CD14-positive monocyte (primary cell): ENCODE results near the gene DHODH. TPM values are rescaled to one million over a fixed set of nuclear protein-coding genes. Genes with fewer than 3 reads are reported as not detected.

Source experiments
- DNase-seq, 3 donors: peaks; one replicate each; pipeline ENCODE4 v3.0.0-alpha.2; 2011 to 2022
- H2AFZ ChIP-seq: 2 replicates; pipeline ENCODE4 v1.6.0; 2012; ENCODE audit warnings: mild to moderate bottlenecking, low read depth, low read length, inconsistent platforms; ENCODE audit not compliant: insufficient read depth, poor library complexity, severe bottlenecking
- H3K27ac ChIP-seq, 2 donors: 1 replicate in 1 of 2; 2 replicates in 1 of 2; pipeline ENCODE4 v1.5.1; 2012 to 2013; ENCODE audit warnings: low read length in 2 of 2, control low read depth in 1 of 2, inconsistent platforms in 1 of 2, low read depth in 1 of 2, mild to moderate bottlenecking in 1 of 2
- H3K27me3 ChIP-seq, 2 donors: one replicate each; pipeline versions ENCODE4 v1.6.0 to v1.6.1; 2011 to 2013; ENCODE audit warnings: low read length in 2 of 2; ENCODE audit not compliant: control insufficient read depth in 2 of 2, insufficient read depth in 2 of 2
- H3K36me3 ChIP-seq, 2 donors: replicated peaks in 1 of 2; 1 replicate in 1 of 2; 2 replicates in 1 of 2; pipeline versions ENCODE4 v1.5.1 to v1.6.1; 2012 to 2013; ENCODE audit warnings: low read length in 2 of 2, control low read depth in 1 of 2, inconsistent platforms in 1 of 2, mild to moderate bottlenecking in 1 of 2; ENCODE audit not compliant: insufficient read depth in 2 of 2, control insufficient read depth in 1 of 2
- H3K4me1 ChIP-seq, 2 donors: 1 replicate in 1 of 2; 2 replicates in 1 of 2; pipeline versions ENCODE4 v1.5.1 to v1.6.1; 2012 to 2013; ENCODE audit warnings: low read length in 2 of 2, control low read depth in 1 of 2, inconsistent platforms in 1 of 2, mild to moderate bottlenecking in 1 of 2, moderate library complexity in 1 of 2; ENCODE audit not compliant: insufficient read depth in 2 of 2, control insufficient read depth in 1 of 2
- H3K4me2 ChIP-seq: replicated peaks from 2 replicates; pipeline ENCODE3; 2012; ENCODE audit warnings: low read length, moderate library complexity, mild to moderate bottlenecking; ENCODE audit not compliant: poor library complexity, severe bottlenecking; ENCODE audit errors: extremely low read depth
- H3K4me3 ChIP-seq, 3 experiments: fragments of 200-600 bp in 1 of 3; sonication (generic) in 1 of 3; replicated peaks in 1 of 3; 1 replicate in 2 of 3; 2 replicates in 1 of 3; pipeline ENCODE4 v1.5.1; 2011 to 2013; ENCODE audit warnings: low read length in 3 of 3, mild to moderate bottlenecking in 3 of 3, control low read depth in 2 of 3, low read depth in 2 of 3, inconsistent platforms in 1 of 3, moderate library complexity in 1 of 3
- H3K79me2 ChIP-seq: 2 replicates; pipeline ENCODE4 v1.6.0; 2012; ENCODE audit warnings: mild to moderate bottlenecking, control low read depth, inconsistent platforms, low read length, moderate library complexity; ENCODE audit not compliant: insufficient read depth
- H3K9ac ChIP-seq: 2 replicates; pipeline ENCODE4 v1.6.0; 2017; ENCODE audit warnings: low read length, mild to moderate bottlenecking; ENCODE audit not compliant: insufficient read depth, poor library complexity, severe bottlenecking
- H3K9me3 ChIP-seq, 2 donors: replicated peaks in 1 of 2; 1 replicate in 1 of 2; 2 replicates in 1 of 2; pipeline versions ENCODE4 v1.5.1 to v1.6.1; 2012 to 2013; ENCODE audit warnings: low read length in 2 of 2, control low read depth in 1 of 2; ENCODE audit not compliant: control insufficient read depth in 1 of 2, insufficient read depth in 1 of 2
- H4K20me1 ChIP-seq: 2 replicates; pipeline ENCODE4 v1.6.0; 2012; ENCODE audit warnings: mild to moderate bottlenecking, low read length, control low read depth, moderate library complexity; ENCODE audit not compliant: insufficient read depth
- H3K27ac Mint-ChIP-seq, 7 donors: one replicate each; pipeline ENCODE4 v1.8.0; 2020; ENCODE audit warnings: mild to moderate bottlenecking in 7 of 7, mixed read lengths in 7 of 7, moderate library complexity in 6 of 7, inconsistent platforms in 2 of 7
- H3K27me3 Mint-ChIP-seq, 3 donors: one replicate each; pipeline ENCODE4 v1.8.0; 2021 to 2022; ENCODE audit warnings: low read depth in 3 of 3, mild to moderate bottlenecking in 3 of 3, mixed read lengths in 3 of 3, moderate library complexity in 3 of 3, inconsistent platforms in 1 of 3
- H3K36me3 Mint-ChIP-seq, 2 donors: one replicate each; pipeline ENCODE4 v1.8.0; 2020; ENCODE audit warnings: mixed read lengths in 2 of 2, inconsistent platforms in 1 of 2, mild to moderate bottlenecking in 1 of 2
- H3K4me1 Mint-ChIP-seq: one replicate; pipeline ENCODE4 v1.8.0; 2020; ENCODE audit warnings: mild to moderate bottlenecking, mixed read lengths
- H3K4me3 Mint-ChIP-seq, 2 donors: one replicate each; pipeline ENCODE4 v1.8.0; 2020; ENCODE audit warnings: mild to moderate bottlenecking in 2 of 2, mixed read lengths in 2 of 2, moderate library complexity in 1 of 2
- H3K9me3 Mint-ChIP-seq, 7 donors: one replicate each; pipeline ENCODE4 v1.8.0; 2020 to 2022; ENCODE audit warnings: mixed read lengths in 7 of 7, mild to moderate bottlenecking in 6 of 7, moderate library complexity in 6 of 7, inconsistent platforms in 2 of 7
- WGBS: methylation state at CpG from one replicate; pipeline ENCODE4 v1.1.5; 2013; ENCODE audit warnings: missing lambda C conversion rate; ENCODE audit not compliant: insufficient coverage; 5-methylcytosine and 5-hydroxymethylcytosine counted together
- intact Hi-C, 2 donors: fragments of 100-400 bp; cut with micrococcal nuclease; formaldehyde crosslinking; loops; one replicate each; pipeline versions ENCODE4 v1.15.0 to v1.15.1; 2023
- polyA plus RNA-seq, 3 donors: library from polyadenylated mRNA; depleted of rRNA in 1 of 3; unstranded in 2 of 3; stranded (reverse) in 1 of 3; fragments of 300-500 nt in 2 of 3; fragments of >200 nt in 1 of 3; fragmentation: Illumina TruSeq in 2 of 3; gene quantifications; 1 replicate in 2 of 3; 2 replicates in 1 of 3; pipeline ENCODE4 v1.2.3, GENCODE V29; 2012 to 2021
- TF ChIP-seq, protein P1 (sequence below): fragments of 200-600 bp; IDR thresholded peaks from one replicate; pipeline ENCODE4 v1.8.0; 2022; ENCODE audit warnings: antibody characterized with exemption, mild to moderate bottlenecking

Gene DHODH
- polyA plus RNA-seq, 3 donors = 2.2 to 3.8 (median 2.4) TPM

DNA sequence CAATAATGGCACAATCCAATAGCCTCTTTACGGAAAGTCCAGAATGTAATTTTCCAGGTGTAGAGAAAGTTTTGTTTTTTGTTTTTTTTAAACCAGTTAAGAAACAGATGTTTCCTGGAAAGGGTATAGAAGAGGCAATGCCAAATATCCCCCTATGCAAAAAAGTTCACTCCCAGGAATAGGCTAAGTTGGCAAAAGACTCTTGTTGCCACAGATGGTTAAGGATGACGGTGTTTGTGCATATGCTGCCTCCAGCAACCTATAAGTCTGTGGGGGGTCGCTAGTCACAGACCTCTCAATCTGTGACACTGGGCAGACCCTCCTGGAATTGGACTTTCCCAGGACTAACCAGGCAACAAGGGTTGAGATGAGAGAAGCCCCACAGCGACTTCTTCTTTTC, 24.9 kb downstream of the DHODH start:
- Mint-ChIP-seq H3K9me3 (peaks cover 0 to 6% (median 0%) of the 10 kb centered on the region in 7 donors), H3K4me3 (no peak overlapping the region), H3K36me3 (peaks cover 9 to 11% of the 10 kb centered on the region in 2 donors), H3K27me3 (peaks cover 0 to 2% (median 0%) of the 10 kb centered on the region in 3 donors), H3K27ac (no peak overlapping the region), H3K4me1 (peaks cover 9% of the 10 kb centered on the region)
- WGBS = 100% methylated on average over 1 of the region's 4 CpGs
- H3K4me2 ChIP-seq = no peak overlapping the region
- H3K9ac ChIP-seq = no peak overlapping the region
- intact Hi-C loops = no loop called here
- H3K27ac ChIP-seq = no peak overlapping the region
- H3K36me3 ChIP-seq = no peaks in the 10 kb centered on the region
- TF ChIP-seq, protein P1, sequence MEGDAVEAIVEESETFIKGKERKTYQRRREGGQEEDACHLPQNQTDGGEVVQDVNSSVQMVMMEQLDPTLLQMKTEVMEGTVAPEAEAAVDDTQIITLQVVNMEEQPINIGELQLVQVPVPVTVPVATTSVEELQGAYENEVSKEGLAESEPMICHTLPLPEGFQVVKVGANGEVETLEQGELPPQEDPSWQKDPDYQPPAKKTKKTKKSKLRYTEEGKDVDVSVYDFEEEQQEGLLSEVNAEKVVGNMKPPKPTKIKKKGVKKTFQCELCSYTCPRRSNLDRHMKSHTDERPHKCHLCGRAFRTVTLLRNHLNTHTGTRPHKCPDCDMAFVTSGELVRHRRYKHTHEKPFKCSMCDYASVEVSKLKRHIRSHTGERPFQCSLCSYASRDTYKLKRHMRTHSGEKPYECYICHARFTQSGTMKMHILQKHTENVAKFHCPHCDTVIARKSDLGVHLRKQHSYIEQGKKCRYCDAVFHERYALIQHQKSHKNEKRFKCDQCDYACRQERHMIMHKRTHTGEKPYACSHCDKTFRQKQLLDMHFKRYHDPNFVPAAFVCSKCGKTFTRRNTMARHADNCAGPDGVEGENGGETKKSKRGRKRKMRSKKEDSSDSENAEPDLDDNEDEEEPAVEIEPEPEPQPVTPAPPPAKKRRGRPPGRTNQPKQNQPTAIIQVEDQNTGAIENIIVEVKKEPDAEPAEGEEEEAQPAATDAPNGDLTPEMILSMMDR = no peak
- DNase-seq = no peak
- H3K27me3 ChIP-seq = no peaks in the 10 kb centered on the region
- H3K4me3 ChIP-seq = no peak overlapping the region
- no peaks in the 10 kb centered on the region for H3K9me3 ChIP-seq
- H3K79me2 ChIP-seq = no peaks in the 10 kb centered on the region
- peaks cover 6 to 9% of the 10 kb centered on the region in 2 donors for H3K4me1 ChIP-seq
- H4K20me1 ChIP-seq = no peaks in the 10 kb centered on the region
- H2AFZ ChIP-seq = no peak overlapping the region

DNA sequence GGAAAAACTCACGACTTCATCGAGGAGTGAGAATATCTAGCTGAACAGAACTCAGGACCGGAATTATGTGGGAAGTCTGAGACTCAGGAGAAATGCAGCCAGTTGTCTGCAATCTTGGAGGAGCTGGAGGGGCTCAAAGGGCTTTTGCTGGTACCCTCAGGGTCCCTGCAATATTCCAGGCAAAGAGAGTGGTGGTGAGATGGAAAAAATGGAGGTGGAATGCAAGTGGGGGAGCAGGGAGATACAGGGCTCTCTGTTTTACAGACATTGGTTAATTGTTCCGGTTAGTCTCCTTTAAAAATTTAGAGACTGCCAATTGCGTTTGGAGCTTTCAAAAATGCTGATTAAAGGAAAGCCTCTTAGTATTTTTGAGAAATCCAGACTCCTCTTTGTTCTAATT, 27.6 kb downstream of the DHODH start:
- Histone ChIP-seq H3K4me3 (no peak overlapping the region), H2AFZ (no peak overlapping the region), H3K9me3 (no peaks in the 10 kb centered on the region), H3K4me1 (no peaks in the 10 kb centered on the region), H3K27ac (no peak overlapping the region), H3K27me3 (no peaks in the 10 kb centered on the region), H3K9ac (no peak overlapping the region), H3K79me2 (no peaks in the 10 kb centered on the region), H3K4me2 (no peak overlapping the region), H4K20me1 (no peaks in the 10 kb centered on the region), H3K36me3 (no peaks in the 10 kb centered on the region)
- Mint-ChIP-seq H3K27ac (no peak overlapping the region), H3K4me1 (no peaks in the 10 kb centered on the region), H3K36me3 (peaks cover 11 to 12% of the 10 kb centered on the region in 2 donors), H3K9me3 (peaks cover 0 to 4% (median 0%) of the 10 kb centered on the region in 7 donors), H3K4me3 (no peak overlapping the region), H3K27me3 (peaks cover 0 to 6% (median 0%) of the 10 kb centered on the region in 3 donors)
- WGBS = 100% methylated on average over 1 of the region's 5 CpGs
- intact Hi-C loops = no loop called here
- no peak for DNase-seq
- TF ChIP-seq, protein P1 = no peak
